Coronary artery (tissue), 2 donors: Measurements from ENCODE around the gene ADARB2.
A peak's percentile ranks its signal among the peaks of the same experiment; 100 is the strongest.

Source experiments
- DNase-seq: peaks from one replicate; pipeline ENCODE4 v3.0.0-alpha.2; 2017; ENCODE audit warnings: low spot score
- H3K27ac ChIP-seq, 2 donors: fragments of 200-600 bp; sonication (generic); one replicate each; pipeline ENCODE4 v1.5.1; 2016 to 2019
- H3K4me3 ChIP-seq: fragments of 200-600 bp; sonication (generic); 2 replicates; pipeline ENCODE4 v1.5.1; 2016; ENCODE audit warnings: mild to moderate bottlenecking, moderate library complexity
- CTCF ChIP-seq: fragments of 200-600 bp; sonication (generic); IDR thresholded peaks from one replicate; pipeline ENCODE4 v1.5.1; 2019; ENCODE audit warnings: antibody characterized with exemption

ADARB2 gene

GRCh38 chr10:1191752-1192151, 545.6 kb downstream of the ADARB2 start:
- no peak for DNase-seq
- Histone ChIP-seq H3K27ac (no peak overlapping the region), H3K4me3 (no peak overlapping the region)
- no peak for TF ChIP-seq CTCF

- no peak for DNase-seq
- no peak overlapping the region for H3K27ac ChIP-seq
- no peak for TF ChIP-seq CTCF
Measured at GRCh38 chr10:1190791-1191490, 546.4 kb downstream of the ADARB2 start.

GRCh38 chr10:1190052-1190395, 547.3 kb downstream of the ADARB2 start:
- Histone ChIP-seq H3K27ac (no peak overlapping the region), H3K4me3 (no peak overlapping the region)
- no peak for TF ChIP-seq CTCF
- no peak for DNase-seq

More at GRCh38 chr10:1190791-1191490, 546.4 kb downstream of the ADARB2 start:
- H3K4me3 ChIP-seq, result no peak overlapping the region

GRCh38 chr10:1189166-1190051, 547.9 kb downstream of the ADARB2 start:
- TF ChIP-seq CTCF, result no peak
- no peak for DNase-seq
- Histone ChIP-seq H3K27ac (no peak overlapping the region), H3K4me3 (no peak overlapping the region)

- no peak for TF ChIP-seq CTCF
- Histone ChIP-seq H3K4me3 (no peak overlapping the region), H3K27ac (peak overlapping the region in 1 of 2 donors; percentile 7)
- DNase-seq, result no peak
Measured at GRCh38 chr10:1188558-1189135, 548.7 kb downstream of the ADARB2 start.

- H3K4me3 ChIP-seq, result no peak overlapping the region
Measured at GRCh38 chr10:1187855-1188557, 549.3 kb downstream of the ADARB2 start.

More at GRCh38 chr10:1187855-1188557, 549.3 kb downstream of the ADARB2 start:
- TF ChIP-seq CTCF, result no peak
- H3K27ac ChIP-seq, result peak overlapping the region in 1 of 2 donors; percentile 51
- no peak for DNase-seq
